ENCODE results near the gene TBC1D22A.

Gene TBC1D22A

DNA sequence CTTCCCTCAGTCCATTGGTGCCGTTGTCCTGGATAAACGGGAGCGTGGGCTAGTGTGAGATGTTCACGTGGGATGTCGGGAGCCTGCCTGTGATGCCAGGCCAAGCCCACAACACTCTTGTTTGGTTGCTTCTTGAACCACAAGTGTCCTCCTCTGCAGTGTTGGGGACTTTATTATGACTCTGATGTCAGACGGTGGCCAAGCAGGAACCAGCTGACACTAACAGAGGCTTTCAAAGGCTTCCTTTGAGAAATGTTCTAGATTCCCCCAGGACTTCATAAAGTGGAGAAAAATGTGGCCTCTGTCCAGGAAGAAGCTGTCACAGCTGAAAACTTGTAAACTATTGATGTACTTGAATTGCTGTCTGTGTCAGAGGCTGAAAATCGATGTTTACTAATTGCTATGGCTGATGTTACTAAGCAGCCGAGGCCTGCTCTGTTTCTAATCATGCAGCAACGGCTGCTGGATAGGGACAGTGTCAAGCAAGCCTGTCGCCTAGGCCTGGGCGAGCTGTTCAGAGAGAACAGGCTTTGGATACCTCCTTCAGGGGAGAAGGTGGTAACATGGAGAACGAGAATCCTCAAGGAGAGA, 131.7 kb downstream of the TBC1D22A start:
- no peak overlapping the region for H3K4me3 ChIP-seq (ENCODE audit: low read length)
- no peak for TF ChIP-seq CTCF (IDR thresholded peaks at IDR 0.05; ENCODE audit: insufficient read depth, low read depth, low read length, missing control alignments)
- DNase-seq (ENCODE audit: low read depth): no peak

GRCh38 chr22:46894851-46895640, 132.6 kb downstream of the TBC1D22A start:
- TF ChIP-seq CTCF (IDR thresholded peaks at IDR 0.05; ENCODE audit: insufficient read depth, low read depth, low read length, missing control alignments): no peak
- no peak overlapping the region for H3K4me3 ChIP-seq (ENCODE audit: low read length)
- no peak for DNase-seq (ENCODE audit: low read depth)

GRCh38 chr22:46895753-46896152, 133.3 kb downstream of the TBC1D22A start:
- DNase-seq (ENCODE audit: low read depth): no peak

DNA sequence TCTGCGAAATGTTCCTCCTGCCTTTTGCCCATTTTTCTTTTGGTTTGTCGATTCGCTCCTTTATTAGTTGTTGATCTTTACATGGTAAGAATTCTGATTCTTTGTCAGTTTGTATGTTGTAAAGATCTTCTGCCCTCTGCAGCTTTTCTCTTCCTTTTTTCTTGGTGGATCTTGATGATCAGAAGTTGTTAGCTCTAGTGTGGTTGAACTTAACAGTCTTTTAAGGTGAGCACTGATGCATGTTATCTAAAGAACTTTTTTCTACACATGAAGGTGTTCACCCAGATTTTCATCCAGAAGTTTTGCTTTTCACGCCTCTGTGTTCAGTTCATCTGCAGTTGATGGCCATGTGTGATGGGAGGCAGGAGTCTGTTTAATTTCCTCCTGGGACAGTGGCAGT, 133.7 kb downstream of the TBC1D22A start:
- TF ChIP-seq CTCF (IDR thresholded peaks at IDR 0.05; ENCODE audit: insufficient read depth, low read depth, low read length, missing control alignments): no peak
- no peak overlapping the region for H3K4me3 ChIP-seq (ENCODE audit: low read length)
- no peak for DNase-seq (ENCODE audit: low read depth)

More at GRCh38 chr22:46895753-46896152, 133.3 kb downstream of the TBC1D22A start:
- no peak for TF ChIP-seq CTCF (IDR thresholded peaks at IDR 0.05; ENCODE audit: insufficient read depth, low read depth, low read length, missing control alignments)
- no peak overlapping the region for H3K4me3 ChIP-seq (ENCODE audit: low read length)

DNA sequence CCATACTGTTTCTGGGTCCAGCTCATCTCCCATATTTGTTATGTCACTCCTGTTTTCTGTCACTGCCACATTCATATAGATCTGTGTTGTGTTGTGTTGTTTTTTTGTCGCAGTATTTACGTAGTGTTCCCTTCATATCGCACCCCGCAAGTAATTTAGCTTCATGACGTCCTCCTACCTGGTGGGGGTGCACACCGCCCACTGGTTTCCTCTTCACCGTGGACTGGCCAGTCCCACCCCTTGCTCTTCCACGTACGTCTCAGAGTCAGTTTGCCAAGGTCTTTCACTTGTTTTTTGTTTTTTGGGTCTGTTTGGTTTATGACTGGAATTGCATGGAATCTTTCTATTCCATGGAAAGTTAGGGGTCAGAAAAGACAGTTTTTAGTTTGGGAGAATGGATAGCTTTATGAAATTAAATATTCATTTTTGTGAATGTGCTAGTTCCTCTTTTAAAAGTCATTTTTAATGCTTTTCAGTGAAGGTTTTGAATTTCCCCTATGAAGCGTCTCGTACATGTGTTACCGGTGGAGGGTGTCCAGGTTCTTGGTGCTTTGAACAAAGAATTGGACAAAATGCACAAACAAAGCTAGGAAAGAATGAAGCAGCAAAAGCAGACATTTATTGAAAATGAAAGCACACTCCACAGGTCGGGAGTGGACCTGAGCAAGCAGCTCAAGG, 134.3 kb downstream of the TBC1D22A start:
- no peak for TF ChIP-seq CTCF (IDR thresholded peaks at IDR 0.05; ENCODE audit: insufficient read depth, low read depth, low read length, missing control alignments)
- no peak overlapping the region for H3K4me3 ChIP-seq (ENCODE audit: low read length)
- DNase-seq (ENCODE audit: low read depth): no peak

DNA sequence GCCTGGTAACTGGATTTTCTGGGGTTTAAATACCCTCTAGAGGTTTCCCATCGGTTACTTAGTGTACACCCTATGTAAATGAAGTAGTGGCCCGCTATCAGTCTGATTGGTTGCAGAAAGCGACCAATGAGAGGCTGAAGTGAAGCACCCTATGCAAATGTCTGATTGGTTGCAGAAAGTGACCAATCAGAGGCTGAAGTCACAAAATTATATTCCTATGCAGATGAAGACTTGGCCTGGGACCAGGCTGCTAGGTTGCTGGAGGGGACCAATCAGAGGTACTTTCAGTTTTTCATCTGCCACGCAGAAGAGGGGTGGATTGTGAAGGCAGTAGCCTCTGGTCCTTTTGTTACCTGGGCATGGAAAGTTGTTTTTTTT, 134.8 kb downstream of the TBC1D22A start:
- DNase-seq (ENCODE audit: low read depth): no peak
- H3K4me3 ChIP-seq (ENCODE audit: low read length): no peak overlapping the region
- TF ChIP-seq CTCF (IDR thresholded peaks at IDR 0.05; ENCODE audit: insufficient read depth, low read depth, low read length, missing control alignments): no peak

Measured in epithelial cell of esophagus (primary cell).